ENCODE measurements around the gene RHNO1.
A peak's percentile ranks its signal among the peaks of the same experiment; 100 is the strongest.

The RHNO1 gene

DNA sequence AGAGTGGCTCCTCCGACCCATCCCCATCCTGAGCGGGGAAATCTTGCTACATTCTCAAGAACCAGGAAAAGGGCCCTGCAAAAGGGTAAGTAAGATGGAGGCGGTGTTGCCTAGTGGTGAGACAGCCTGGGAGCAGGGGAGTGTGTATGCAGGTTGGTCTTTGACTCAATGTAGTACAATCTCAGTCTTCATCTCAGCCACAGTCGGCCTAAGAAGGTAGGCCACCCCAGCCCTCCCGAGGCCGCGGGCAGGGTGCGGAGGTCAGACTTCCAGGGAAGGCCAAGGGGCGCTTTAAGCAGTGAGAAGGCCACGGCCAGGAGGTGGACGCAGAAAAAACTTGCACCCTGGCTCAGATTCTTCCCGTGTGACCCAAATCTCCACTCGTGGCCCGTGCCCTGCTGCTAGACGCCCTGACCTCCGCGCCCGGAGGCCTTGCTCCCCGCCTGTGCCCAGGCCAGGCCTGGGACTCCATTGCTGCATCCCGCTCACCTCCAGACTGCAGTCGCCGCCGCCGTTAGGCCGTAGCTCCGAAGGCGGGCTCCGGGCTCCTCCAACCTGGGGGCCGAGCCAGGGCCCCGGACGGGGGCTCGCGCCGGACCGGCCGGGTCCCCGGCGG lies 484 bp upstream of the RHNO1 start:
- in situ Hi-C loops (cut with HindIII; ENCODE audit: low pct_unique_long_range_greater_than_20kb, low sequenced_read_pairs): no loop called here
- DNase-seq (ENCODE audit: low read depth in 1 of 2, low spot score in 1 of 2): peak in 1 of 2 experiments; percentile 31
- no peak for TF ChIP-seq JUND (IDR thresholded peaks at IDR 0.05; ENCODE audit: low read depth)

DNA sequence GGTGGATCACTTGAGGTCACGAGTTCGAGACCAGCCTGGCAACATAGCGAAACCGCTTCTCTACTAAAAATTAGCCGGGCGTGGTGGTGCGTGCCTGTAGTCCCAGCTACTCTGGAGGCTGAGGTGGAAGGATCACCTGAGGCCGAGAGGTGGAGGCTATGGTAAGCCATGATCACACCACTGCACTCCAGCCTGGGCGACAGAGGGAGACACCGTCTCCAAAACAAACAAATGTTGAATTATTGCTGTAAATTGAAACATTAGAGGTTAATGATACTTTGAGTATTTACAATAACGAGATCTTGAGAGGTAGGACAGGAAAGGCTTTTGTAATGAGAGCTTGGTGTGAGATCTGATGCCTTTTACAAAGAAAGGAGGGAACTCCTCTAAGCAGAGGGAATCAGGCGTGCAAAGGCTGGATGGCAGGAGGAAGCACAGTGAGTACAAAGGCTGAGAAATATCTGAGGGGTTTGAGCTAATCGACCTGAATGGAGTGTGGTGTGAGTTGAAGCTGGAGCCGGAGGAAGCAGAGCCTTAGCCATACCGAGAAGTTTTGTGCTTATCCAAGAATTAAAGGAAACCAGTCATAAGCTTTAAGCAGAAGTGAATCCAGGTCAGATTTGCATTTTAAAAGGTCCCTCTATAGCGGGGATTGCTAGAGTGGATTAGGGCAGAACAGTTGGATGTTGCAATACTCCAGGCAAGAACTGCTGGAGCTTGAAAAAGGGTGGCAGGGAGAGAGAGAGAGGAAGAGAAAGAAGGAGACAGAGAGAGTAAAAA lies 1.1 kb downstream of the RHNO1 start:
- DNase-seq (ENCODE audit: low read depth in 1 of 2, low spot score in 1 of 2): no peak
- no peak for TF ChIP-seq JUND (IDR thresholded peaks at IDR 0.05; ENCODE audit: low read depth)
- in situ Hi-C loops (cut with HindIII; ENCODE audit: low pct_unique_long_range_greater_than_20kb, low sequenced_read_pairs): no loop called here

GRCh38 chr12:2879853-2880252 lies 2.8 kb downstream of the RHNO1 start:
- in situ Hi-C loops (cut with HindIII; ENCODE audit: low pct_unique_long_range_greater_than_20kb, low sequenced_read_pairs): no loop called here
- no peak for DNase-seq (ENCODE audit: low read depth in 1 of 2, low spot score in 1 of 2)
- TF ChIP-seq JUND (IDR thresholded peaks at IDR 0.05; ENCODE audit: low read depth): no peak

GRCh38 chr12:2884810-2885209 lies 7.8 kb downstream of the RHNO1 start:
- TF ChIP-seq JUND (IDR thresholded peaks at IDR 0.05; ENCODE audit: low read depth): no peak
- in situ Hi-C loops (cut with HindIII; ENCODE audit: low pct_unique_long_range_greater_than_20kb, low sequenced_read_pairs): no loop called here
- no peak for DNase-seq (ENCODE audit: low read depth in 1 of 2, low spot score in 1 of 2)

- no peak for TF ChIP-seq JUND (IDR thresholded peaks at IDR 0.05; ENCODE audit: low read depth)
- DNase-seq (ENCODE audit: low read depth in 1 of 2, low spot score in 1 of 2): no peak
- in situ Hi-C loops (cut with HindIII; ENCODE audit: low pct_unique_long_range_greater_than_20kb, low sequenced_read_pairs): no loop called here
Measured at GRCh38 chr12:2886768-2887450, 9.9 kb downstream of the RHNO1 start.

- no peak for DNase-seq (ENCODE audit: low read depth in 1 of 2, low spot score in 1 of 2)
- TF ChIP-seq JUND (IDR thresholded peaks at IDR 0.05; ENCODE audit: low read depth): no peak
- in situ Hi-C loops (cut with HindIII; ENCODE audit: low pct_unique_long_range_greater_than_20kb, low sequenced_read_pairs): no loop called here
Measured at GRCh38 chr12:2890001-2890387, 13.0 kb downstream of the RHNO1 start.

- TF ChIP-seq JUND (IDR thresholded peaks at IDR 0.05; ENCODE audit: low read depth): no peak
- in situ Hi-C loops (cut with HindIII; ENCODE audit: low pct_unique_long_range_greater_than_20kb, low sequenced_read_pairs): no loop called here
- peak; percentile 93 to 99 for DNase-seq (ENCODE audit: low read depth in 1 of 2, low spot score in 1 of 2)
Measured at GRCh38 chr12:2890388-2891239, 13.6 kb downstream of the RHNO1 start, which contains the start of gene TULP3. TULP3 (plus strand) TSS chr12:2890891; CDS start chr12:2890948, 57 bp downstream.

DNA sequence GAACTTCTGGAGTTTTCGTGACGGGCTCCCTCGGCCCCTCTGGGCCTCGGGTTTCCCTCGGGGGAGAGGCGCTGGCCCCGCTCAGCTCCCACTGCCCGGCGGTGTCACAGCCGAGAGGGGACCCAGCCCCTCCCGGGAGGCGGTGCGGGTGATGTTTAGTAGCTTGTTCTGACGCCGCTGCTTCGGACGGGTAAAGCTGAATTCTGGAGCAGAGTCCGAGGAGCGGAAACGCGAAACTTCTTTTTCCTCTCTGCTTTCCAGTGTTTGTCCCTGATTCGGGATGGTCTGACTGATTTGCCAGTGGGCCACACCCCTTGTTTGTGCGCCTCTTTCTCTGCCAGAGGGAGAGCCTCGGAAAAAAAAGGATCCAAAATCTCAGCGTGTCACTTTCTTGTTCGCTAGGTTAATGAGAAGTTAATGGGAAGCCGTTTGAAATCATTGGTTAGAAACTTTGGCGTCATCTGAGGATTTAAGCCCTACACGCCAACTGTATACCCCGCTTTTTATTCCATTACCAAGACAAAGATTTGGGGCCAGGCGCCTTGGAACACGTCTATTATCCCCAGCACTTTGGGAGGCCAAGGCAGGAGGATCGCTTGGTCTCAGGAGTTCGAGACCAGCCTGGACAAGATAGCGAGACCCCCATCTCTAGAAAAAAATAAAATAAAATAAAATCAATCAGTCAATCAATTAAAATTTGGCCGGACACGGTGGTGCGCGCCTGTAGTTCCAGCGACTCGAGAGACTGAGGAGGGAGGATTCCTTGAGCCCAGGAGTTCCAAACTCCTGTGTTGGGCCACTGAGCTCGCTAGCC lies 14.4 kb downstream of the RHNO1 start:
- in situ Hi-C loops (cut with HindIII; ENCODE audit: low pct_unique_long_range_greater_than_20kb, low sequenced_read_pairs): no loop called here
- DNase-seq (ENCODE audit: low read depth in 1 of 2, low spot score in 1 of 2): peak in 1 of 2 experiments; percentile 67

GRCh38 chr12:2892246-2892645 lies 15.2 kb downstream of the RHNO1 start:
- no peak for DNase-seq (ENCODE audit: low read depth in 1 of 2, low spot score in 1 of 2)
- TF ChIP-seq JUND (IDR thresholded peaks at IDR 0.05; ENCODE audit: low read depth): no peak
- in situ Hi-C loops (cut with HindIII; ENCODE audit: low pct_unique_long_range_greater_than_20kb, low sequenced_read_pairs): no loop called here

More for the DNA sequence above, 14.4 kb downstream of the RHNO1 start:
- TF ChIP-seq JUND (IDR thresholded peaks at IDR 0.05; ENCODE audit: low read depth): no peak

- in situ Hi-C loops (cut with HindIII; ENCODE audit: low pct_unique_long_range_greater_than_20kb, low sequenced_read_pairs): no loop called here
- no peak for TF ChIP-seq JUND (IDR thresholded peaks at IDR 0.05; ENCODE audit: low read depth)
- DNase-seq (ENCODE audit: low read depth in 1 of 2, low spot score in 1 of 2): no peak
Measured at GRCh38 chr12:2893007-2893406, 16.0 kb downstream of the RHNO1 start.

DNA sequence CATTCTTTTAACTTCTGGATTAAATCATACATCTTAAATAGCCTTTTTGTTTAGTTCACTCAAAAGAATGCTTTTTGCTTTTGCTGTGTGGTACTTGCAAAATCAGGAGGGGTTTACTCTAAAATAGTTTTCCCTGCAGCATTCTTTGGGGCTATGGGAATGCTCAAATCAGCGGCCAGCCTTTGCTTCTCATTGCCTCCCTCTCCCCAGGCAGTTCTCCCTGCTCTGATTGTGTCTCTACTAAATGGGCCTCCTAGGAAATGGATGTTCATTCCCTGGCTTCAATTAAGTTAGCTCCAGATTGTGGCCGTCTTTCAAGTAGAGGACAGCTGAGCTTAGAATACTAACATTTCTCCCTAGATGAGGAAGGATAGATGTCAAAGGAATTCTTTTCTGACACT lies 18.0 kb downstream of the RHNO1 start:
- DNase-seq (ENCODE audit: low read depth in 1 of 2, low spot score in 1 of 2): no peak
- in situ Hi-C loops (cut with HindIII; ENCODE audit: low pct_unique_long_range_greater_than_20kb, low sequenced_read_pairs): no loop called here
- no peak for TF ChIP-seq JUND (IDR thresholded peaks at IDR 0.05; ENCODE audit: low read depth)

Measured in T47D (cell line).